Central memory CD4-positive, alpha-beta T cell (primary cell): Measurements from ENCODE around the gene SF3B1.
"Not testable (repeated sequence)": the region's sequence is repeated elsewhere in the genome, so short reads cannot be mapped to it uniquely, and the experiment has no call there.

Experiments
- DNase-seq: peaks from one replicate; pipeline ENCODE4 v3.0.0; 2022

The SF3B1 gene

DNA sequence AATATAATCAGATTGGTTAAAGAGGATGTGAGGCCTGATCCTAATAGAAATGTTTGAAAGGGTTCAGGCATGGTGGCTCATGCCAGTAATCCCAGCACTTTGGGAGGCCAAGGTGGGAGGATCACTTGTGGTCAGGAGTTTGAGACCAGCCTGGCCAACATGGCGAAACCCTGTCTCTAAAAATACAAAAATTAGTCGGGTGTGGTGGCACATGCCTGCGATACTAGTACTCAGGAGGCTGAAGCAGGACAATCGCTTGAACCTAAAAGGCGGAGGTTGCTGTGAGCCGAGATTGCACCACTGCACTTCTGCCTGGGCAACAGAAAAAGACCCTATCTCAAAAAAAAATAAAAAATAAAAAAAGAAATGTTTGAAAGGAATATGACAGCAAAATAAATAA, 2.3 kb downstream of the SF3B1 start:
- not testable (repeated sequence) for DNase-seq

DNA sequence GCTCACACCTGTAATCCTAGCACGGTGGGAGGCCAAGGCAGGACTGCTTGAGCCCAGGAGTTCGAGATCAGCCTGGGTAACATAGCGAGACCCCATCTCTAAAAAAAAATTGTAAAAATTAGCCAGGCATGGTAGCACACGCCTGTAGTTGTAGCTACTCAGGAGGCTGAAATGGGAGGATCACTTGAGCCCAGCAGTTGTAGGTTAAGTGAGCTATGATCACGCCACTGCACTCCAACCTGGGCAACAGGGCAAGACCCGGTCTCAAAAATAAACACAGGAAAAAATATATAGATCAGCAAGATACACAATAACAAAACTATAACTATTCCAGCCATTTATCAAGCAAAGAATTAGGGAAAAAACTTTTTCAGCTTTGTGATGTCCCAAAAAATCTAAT, 3.0 kb downstream of the SF3B1 start:
- no peak for DNase-seq

DNA sequence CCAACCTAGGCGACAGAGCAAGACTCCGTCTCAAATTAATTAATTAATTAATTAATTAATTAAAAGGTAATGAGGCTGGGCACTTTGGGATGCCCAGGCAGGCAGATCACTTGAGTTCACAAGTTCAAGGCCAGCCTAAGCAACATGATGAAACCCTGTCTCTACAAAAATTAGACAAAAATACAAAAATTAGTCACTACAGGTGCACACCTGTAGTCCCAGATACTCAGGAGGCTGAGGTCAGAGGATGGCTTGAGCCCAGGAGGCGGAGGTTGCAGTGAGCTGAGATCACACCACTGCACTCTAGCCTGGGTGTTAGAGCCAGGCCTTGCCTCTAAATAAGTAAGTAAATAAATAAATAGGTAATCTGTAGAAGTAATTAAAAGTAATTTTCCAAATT, 6.8 kb downstream of the SF3B1 start:
- no peak for DNase-seq

DNA sequence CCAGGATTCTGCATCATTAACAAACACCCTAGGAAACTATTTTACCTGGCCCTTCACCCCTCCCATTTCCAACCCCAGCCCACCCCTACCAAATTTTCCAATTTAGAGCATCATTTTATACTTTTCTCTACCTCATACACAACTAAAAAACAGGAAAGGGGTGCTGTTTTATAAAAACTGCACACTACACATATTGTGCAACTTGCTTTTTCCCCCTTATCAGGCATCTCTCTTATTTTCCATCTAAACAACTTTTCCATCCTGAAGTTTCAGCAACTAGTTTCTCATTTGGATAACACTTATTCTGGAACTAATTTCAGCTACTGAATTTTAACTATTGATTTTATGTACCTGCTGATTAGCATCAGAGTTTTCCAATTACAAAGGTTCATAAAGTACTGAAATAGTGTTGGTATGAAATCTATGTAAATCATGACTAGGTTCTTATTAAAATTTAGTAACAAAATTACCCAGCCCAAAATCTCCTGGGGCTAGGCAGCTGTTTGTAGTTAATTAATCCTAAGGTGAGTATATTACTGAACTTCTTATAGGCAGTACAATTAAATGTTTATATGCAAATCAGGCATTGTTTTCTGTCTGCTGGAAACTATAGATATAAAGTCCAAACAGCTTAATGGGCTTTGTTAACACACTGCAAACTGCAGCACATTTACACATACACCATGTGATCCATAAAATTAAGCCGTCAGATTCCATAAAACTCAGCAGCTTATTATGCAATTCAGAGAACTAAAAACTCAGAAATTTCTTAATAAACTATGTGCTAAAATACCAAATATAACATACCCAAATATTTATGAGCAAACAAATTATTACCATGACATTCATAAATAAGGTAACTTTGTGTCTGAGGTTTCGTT, 7.9 kb downstream of the SF3B1 start:
- DNase-seq, result no peak

DNA sequence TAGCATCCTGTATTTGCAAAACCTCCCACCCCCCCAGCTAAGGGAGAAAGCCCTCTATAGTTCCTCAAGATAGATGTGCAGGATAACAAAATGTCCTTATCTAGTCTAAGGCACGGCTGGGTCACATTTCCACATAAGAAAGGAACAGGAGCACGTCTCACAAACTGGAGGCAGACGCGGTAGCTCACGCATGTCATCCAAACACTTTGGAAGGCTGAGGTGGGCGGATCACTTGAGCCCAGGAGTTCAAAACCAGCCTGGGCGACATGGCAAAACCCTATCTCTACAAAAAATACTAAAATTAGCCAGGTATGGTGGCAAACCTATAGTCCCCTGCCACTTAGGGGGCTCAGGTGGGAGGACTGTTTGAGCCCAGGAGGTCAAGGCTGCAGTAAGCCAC, 9.3 kb downstream of the SF3B1 start:
- no peak for DNase-seq

DNA sequence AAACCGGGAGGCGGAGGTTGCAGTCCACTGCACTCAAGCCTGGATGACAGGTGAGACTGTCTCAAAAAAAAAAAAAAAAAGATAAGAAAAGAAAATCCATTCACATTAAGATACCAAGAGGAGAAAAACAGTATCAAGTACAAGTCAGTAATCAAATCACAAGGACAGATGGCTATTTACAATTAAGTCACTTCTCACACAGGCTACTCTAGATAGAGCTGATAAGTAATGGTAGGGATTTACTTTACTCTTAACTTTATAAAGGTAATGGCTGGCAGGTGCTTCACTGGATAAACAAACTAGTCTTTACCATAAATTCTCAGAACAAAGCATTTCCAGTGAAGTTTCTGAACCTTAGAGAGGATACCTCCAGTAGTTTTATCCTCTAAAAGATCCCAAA, 11.5 kb downstream of the SF3B1 start:
- no peak for DNase-seq

DNA sequence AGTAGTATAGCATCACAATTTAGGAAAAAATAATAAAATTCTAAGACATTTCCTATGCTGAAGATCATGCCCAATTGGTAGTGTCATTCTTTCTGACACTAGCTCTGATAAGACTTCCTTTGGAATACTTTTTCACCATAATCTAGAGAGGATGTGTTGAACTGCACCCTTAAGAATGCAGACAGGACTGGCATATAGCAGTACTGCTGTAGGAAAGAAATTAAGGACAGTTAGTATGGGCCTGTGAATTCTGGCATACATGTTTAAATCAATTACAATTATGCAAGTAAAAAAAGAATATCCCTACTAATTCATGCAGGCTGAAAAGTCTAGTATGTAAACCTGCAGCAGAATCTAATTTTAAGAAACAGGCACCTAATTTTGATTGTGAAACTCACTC, 15.4 kb downstream of the SF3B1 start:
- DNase-seq, result no peak

DNA sequence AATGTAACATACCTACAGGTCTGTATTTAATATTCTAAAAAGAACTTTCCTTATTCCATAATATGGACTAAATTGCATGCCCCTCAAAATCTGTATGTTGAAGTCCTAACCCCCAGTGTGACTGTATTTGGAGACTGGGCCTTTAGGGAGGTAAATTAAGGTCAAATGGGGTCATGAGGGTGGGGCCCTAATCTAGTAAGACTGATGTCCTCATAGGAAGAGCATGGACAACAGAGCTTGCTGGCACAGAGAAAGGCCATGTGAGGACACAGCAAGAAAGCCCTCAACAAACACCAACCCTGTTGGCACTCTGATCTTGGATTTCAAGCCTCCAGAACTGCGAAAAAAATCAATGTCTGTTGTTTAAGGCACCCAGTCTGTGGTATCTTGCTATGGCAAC, 18.6 kb downstream of the SF3B1 start:
- no peak for DNase-seq

DNA sequence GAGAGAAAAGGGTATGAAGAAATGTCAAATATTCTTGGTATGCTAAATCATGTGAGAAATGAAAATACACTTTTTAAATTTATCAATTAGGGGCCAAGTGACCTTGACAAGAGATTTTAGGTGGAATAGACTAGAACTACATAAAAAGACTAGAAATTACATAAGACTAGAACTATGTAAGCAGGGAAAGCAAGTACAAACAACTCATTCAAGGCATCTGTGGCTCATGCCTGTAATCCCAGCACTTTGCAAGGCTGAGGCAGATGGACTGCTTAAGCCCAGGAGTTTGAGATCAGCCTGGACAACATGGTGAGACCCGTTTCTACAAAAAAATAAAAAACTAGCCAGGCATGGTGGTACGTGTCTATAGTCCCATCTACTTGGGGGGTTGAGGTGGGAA, 20.3 kb downstream of the SF3B1 start:
- no peak for DNase-seq

DNA sequence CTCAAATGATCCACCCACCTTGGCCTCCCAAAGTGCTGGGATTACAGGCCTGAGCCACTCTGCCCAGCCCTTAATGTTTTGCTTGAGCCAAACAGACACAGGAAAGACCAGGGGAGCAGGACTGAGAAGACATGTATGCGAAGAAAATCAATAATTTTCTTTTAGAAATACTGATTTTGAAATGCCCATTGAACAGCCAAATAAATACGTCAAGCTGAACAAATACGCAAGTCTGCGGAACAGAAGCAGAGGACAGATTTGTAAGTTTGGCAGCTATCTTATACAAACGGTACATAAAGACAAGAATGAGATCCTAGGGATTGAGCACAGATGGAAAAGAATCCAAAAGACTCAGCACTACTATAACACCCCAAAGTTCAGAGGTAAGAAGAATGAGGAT, 20.8 kb downstream of the SF3B1 start:
- no peak for DNase-seq

DNA sequence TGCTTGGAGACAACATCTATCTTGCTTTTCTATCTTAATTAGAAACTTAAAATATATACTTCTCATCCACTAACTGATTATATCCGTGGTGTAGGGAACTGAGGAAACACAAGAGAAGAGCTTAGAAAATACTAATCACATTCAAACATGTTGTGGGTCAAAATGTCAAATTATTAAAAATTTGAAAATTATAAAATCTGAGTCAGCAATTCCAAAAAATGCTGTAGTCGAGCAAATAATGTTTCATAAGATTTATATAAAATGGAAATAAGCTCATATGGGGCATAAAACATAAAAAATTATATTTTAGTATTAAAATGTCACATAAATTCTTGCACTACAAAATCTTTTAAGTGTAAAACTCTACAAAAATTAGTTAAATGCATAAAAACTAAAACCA, 29.2 kb downstream of the SF3B1 start:
- DNase-seq, result no peak

DNA sequence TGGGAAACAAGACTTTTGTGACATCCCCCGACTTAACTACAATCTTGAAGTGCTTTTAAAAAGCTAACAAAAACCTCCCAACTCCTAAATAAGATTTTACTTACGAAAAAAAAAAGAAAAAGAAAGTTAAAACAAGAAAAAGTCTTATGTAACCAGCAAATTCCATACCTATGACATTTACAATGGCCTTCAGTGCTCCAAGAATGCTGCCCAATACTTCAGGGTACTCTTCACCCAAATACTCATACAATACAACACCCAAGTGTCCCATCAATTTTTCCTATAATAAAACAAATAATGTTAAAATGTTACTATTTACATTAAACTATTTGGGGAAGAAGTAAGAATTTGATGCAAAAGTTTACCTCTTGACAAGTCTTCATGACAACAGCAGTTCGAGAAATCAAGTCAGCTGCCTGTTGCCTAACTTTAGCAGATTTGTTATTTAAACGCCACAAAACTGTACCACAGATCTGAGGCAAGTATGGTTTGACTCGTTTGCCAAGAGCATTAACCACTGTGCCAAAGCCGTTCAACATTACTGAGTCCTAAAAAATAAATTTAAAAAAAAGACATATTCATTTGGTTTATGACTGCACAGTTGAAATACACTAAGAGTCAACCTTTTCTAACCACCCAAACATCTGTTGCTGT, 34.8 kb downstream of the SF3B1 start:
- DNase-seq, result no peak

DNA sequence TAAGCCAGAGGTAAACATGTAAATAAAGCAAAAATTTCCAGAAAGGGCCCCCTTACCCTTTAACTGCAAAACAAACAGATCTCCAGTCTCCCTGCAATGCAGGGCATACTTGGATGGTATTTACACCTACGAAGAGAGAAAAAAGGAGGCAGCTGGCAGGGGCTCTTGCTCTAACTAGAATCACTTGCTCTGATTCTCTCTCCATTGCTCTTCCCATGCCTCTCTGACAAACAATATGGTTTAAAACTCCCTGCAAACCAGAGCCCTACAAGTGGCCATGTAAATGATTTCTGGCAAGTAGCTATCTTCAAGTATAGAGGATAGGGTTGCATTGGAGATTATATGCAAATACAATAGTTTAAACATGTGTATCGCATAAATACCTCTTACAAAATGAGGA, 35.9 kb downstream of the SF3B1 start:
- DNase-seq, result no peak

DNA sequence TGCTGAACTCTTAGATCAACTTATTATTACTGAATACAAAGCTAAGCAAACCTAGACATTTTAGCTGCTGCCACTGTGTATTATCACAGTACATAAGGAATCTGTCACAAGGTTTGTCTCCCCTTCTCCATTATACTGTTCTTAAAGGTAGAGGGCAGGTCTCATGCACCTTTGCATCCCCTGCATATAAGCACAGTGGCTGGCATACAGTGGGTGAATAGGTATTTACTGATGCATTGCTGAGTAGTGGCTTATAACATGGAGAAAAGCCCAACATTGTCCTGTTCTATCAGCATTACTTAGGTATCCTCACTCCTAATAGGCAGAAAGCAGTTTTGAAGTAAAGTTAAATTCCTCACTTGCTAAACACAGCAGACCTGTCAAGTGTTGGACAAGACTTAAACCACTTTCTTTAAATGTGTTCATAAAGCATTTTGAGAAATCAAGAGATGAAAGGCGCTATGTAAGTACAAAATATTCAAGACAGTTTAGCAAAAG, 43.6 kb downstream of the SF3B1 start:
- no peak for DNase-seq

DNA sequence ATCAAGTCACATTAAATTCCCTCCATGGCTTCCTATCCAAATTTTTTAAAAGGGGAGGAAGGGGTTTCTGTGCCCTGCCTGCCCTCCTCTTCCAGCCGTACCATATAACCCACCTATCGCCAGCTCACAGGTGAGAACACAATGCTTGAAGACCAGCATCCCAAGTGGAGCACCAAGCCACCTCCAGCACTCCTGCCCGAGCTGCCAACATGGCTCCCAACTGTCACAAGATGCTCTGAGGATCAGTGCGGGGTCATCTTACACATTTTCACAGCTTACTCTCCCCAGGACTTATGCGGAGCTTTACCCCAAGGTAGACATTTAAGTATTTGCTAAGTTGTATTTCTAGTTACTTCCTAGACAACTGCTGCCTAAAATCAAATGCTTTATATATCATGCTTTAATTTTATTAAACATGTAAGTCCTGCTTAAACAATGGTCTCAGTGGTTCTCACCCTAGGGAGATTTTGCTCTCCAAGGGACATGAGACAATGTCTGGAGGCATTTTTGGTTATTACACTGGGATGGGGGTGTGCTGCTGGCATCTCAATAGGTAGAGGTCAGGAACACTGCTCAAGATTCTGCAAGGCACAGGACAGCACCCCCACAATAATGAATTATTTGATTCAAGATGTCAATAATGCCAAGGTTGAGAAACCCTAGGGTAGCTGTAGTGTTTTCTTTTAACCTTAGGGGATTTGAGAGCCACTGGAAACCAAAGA, 45.8 kb downstream of the SF3B1 start:
- DNase-seq, result no peak

DNA sequence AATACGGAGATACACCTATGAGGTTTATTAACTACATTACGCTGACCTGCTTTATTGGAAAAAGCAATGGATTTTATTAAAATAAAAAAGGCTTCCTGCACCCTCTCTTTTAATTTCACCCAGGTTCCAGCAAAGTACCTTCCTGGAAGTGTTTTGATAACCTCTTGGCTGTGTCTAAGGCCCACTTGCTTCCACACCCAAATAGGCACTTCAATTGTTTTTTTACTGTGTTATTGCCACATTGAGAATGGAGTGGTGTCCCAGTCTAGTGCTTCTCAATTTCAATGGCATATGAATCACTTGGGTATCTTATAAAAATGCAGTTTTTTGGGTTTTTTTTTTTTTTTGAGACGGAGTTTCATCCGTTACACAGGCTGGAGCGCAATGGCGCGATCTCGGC, 47.6 kb downstream of the SF3B1 start:
- DNase-seq, result no peak

DNA sequence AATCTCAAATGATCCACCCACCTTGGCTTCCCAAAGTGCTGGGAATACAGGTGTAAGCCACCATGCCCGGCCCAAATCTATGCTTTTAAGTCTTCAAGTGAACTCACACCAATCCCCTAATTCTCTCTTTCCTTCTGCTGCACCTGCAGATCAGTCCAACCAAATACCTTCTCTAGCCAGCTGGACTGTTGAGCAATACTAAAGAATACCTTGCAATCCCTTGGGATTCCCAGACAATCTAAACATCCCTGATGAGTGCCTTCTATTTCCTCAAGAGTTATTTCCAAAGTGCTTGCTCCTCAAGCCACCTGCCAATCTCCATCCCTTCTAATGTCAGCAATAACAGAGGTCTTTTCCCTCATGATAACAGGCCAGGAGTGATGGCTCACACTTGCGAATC, 48.6 kb downstream of the SF3B1 start:
- no peak for DNase-seq

DNA sequence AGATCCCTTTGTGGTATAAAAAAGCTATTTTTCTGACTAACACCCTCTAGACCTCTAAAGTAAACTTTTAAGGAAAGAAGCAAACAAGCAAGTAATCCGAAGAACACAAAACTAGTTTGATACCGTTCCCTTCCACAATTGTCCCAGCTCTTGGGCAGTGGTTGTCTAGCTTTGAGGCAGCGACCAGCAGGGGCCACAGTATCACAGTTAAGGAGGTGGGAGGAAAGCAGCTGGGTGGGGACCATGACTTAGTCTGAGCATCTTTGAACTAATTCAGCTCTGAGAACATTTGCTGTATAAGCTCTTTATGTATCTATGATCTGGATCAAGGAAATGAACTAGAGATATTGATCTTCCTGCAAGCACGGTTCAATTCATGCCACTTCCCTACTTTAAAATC, 51.0 kb downstream of the SF3B1 start:
- no peak for DNase-seq

DNA sequence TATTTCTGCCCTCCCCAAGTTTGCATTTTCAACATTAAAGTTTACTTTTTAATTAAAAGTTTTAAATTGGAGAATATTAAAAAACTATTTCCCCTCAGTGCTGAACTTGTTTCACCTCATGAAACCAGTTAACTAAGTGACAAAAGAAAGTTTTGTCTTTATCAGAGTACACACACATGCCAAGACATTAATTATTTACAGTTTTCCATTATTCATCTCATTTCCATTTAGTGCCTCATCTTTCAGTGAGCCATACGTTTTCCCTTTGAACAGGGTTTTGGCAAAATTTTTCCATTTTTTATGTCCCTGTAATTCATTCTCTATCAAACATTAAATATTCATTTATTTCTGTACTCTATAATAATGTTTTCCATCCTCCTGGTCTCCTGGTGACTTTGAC, 53.2 kb downstream of the SF3B1 start:
- no peak for DNase-seq

DNA sequence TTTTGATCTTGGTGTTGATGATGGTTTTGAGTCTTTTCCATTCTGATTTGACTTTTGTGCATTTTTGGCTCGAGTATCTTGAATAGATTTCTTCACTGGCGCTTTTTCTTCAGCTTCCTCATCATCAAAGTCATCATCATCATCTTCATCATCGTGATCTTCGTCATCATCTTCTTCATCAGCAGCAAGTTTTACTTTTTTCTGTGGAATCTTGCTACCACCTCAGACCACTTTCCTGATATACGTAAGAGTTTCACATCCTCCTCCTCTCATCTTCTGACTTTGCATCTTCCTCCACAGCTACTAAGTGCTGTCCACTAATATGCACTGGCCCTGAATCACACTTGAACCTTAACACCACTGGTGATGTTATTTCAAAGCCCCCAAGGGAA, 54.9 kb downstream of the SF3B1 start:
- not testable (repeated sequence) for DNase-seq

DNA sequence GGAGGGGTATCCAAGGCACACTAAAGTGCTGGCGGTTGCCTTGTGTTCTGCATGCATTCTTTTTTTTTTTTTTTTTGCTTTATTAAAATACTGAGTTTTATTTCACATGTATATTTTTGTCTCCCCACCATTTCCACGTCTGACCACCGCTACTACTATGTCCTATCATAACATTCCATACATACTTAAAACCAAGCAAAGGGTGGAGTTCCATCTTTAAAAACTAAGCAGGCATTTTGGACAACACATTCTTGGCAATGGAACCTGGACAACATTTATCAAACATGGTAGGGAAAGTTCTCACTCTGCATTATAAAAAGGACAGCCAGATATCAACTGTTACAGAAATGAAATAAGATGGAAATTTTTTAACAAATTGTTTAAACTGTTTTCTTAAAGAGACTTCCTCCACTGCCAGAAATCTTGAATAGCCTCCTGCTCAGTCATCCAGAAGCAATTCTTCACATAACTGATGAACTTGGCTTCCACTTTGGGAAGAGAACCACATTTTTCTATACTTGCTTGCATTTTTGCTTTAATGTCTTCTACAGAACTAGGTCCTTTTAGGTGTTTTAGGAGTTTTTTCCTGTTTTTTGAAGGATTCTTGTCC, 55.4 kb downstream of the SF3B1 start:
- DNase-seq, result not testable (repeated sequence)

DNA sequence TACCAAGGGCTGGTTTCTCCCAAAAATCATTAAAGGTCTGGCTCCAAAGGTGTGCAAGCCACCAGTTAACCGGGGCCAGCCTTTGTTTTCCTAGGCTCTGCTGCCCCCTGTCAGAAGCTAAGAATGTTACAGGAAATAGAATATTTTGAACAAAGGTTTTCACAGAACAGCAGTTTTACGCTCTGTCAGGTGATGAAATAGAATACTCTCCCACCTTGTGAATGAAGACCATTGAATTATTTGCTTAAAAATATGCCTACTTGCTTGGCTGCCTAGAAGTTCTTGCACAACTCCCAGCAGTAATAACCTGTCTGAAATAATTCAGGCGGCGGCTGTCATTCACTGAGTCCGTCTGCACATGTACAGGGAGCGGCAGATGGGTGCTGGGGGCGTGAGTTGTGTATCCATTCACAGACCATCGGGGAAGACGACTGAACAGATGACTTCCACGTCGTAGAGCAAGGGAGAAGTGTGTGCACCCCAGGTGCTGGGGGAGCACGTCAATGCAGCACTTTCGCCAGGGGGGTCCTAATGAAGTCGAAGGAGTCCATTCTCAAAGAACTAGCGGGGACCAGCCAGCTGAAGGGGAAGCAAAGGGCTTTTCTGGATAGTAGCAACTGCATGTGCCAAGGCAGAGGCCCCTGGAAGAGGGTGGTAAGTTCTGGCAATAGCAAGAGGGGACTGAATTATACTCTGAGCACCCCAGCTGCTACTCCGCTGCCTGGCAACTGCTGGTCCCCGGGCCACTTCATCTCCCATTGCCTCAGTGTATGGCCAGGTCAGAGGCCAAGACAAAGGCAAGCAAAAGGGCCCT, 56.1 kb downstream of the SF3B1 start:
- DNase-seq, result peak; percentile 61
